GM18519 (cell line): Measurements from ENCODE around the gene NOTCH3.

ENCODE experiments used
- ATAC-seq: cut with Tn5 transposase; IDR thresholded peaks from one replicate; pipeline ENCODE4 v1.9.1; 2021; ENCODE audit warnings: mild to moderate bottlenecking, moderate library complexity; ENCODE audit not compliant: unreplicated experiment, low FRiP score

Gene NOTCH3

DNA sequence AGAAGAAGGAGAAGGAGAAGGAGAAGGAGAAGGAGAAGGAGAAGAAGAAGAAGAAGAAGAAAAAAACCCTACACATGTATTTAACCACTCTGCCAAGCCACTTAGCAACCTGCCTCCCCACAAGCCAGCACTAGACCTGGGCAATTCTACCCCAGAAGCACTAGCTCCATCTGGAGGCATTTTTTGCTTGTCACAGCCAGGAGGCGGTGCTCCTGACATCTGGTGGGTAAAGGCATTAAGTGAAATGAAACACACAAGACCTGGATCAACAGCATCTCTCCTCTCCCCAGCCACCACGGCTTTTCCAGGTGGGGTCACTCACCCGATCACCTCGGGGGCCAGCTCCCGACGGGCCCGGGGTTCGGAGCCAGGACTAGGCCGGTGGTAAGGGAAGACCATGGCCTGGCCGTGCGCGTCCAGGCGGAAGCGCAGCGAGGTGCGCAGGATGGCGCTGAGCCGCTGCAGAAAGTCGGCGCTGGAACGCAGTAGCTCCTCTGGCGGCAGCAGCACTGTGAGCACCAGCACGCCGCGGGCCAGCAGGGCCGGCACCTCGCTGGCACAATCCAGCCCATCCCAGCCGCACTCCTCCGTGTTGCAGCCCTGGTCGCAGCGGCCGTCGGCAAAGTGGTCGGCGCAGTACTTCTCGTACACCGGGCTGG lies 26.9 kb downstream of the NOTCH3 start:
- no peak for ATAC-seq

- ATAC-seq = no peak
Measured at GRCh38 chr19:15170345-15170744, 30.4 kb downstream of the NOTCH3 start.

DNA sequence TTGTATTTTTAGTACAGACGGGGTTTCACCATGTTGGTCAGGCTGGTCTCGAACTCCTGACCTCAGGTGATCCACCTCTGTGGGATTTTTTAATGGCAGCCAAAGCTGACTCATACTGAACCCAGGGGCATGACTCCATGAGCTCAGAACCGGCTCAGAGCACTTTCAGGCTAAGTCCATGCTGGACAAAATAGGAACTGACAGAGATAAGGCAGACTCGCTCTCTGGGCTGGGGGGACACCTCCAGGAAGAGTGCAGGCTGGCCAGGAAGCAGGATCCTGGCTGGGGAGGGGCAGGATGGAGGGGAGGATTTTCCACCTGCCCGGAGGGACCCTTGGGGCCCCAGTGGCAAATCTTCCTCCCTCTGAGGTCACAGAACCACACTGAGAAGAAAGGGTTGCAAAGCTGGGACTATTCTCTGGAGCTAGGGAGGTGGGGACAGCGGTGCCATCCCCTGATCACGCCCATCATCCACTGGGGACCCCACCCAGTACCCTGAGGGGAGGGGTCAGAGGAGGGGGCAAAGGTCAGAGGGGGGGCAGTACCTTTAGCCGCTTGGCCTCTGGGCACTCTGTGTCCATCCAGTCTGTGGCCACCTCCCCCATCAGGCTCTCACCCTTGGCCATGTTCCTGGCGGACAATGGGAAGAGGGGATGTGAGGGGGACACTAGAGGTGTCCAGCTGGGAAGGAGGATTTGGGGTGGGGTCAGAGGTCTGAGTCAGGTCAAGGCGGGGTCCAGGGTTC lies 31.1 kb downstream of the NOTCH3 start:
- no peak for ATAC-seq

- ATAC-seq = no peak
Measured at GRCh38 chr19:15166700-15167099, 34.1 kb downstream of the NOTCH3 start.

DNA sequence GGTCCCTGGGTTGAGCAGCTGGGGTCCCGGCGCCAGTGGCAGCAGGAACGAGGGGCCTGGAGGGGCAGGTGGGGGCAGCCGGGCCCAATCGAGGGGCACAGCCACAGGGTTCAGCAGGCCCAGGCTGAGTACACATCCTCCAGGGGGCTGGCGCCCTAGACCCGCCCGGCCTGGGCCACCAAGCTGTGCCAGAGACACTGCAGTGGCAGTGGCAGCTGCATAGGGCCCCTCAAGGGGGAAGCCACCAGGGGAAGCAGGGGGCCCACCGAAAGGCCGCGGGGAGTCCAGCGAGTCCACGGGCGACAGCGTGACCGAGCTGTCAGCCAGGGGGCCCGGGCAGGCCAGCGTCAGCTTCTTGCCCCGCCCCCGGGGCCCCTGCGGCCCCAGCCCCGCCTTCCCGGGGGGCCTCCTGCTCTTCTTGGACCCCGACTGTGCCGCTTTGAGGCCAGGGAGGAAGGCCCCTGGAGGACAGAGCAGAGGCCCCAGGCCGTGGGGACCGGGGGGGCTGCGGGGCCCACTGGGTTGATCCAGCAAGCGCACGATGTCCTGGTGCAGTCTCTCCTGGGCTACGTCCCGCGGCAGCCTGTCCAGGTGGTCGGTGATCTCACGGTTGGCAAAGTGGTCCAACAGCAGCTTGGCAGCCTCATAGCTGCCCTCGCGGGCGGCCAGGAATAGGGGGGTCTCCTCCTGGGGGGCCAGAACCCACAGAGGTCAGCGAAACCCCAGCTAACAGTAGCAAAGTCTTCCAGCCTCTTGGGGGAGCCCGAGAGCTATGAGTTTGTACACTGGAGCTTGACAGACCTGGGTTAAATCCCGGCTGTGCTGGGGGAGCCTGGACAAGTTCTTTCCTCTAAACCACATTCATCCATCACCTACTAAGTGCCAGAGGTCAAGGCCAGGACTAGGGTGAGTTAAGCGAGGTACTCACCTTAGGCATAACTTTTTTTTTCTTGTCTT lies 39.5 kb downstream of the NOTCH3 start:
- ATAC-seq = no peak

- ATAC-seq = no peak
Measured at GRCh38 chr19:15159251-15159650, 41.5 kb downstream of the NOTCH3 start.

GRCh38 chr19:15156391-15156790 lies 44.4 kb downstream of the NOTCH3 start:
- ATAC-seq = no peak

GRCh38 chr19:15155296-15155695 lies 45.5 kb downstream of the NOTCH3 start:
- no peak for ATAC-seq

DNA sequence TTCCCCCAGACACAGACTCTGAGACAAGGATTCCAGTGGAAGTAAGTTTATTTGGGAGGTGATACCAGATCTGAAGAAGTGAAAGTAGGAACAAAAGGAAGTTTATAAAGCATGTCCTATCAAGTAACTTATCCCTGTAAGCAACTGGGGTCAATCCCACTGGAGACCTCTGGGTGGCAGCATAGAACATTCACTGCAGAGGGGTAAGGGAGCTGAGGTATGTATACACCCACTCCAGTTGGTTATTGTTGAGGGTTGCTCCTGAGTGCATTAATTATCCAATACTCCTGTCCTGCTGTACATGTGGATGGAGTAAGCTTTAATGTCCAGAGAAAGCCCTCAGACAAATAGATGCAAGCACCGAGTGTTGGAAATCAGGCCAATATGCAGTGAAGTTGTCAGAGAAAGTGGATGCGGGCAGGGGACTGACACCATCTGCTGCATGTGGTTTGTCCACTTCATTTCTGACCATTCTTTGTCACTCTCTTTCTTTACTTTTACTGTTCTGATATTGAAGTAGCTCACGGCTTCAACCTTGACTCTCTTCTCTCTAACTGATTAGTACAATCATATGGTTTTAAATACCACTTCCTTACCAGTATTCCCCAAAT lies 46.7 kb downstream of the NOTCH3 start:
- ATAC-seq = no peak

GRCh38 chr19:15149737-15150136 lies 51.1 kb downstream of the NOTCH3 start:
- no peak for ATAC-seq

- no peak for ATAC-seq
Measured at GRCh38 chr19:15147090-15147489, 53.7 kb downstream of the NOTCH3 start.

GRCh38 chr19:15144046-15144646 lies 56.6 kb downstream of the NOTCH3 start:
- ATAC-seq = no peak

GRCh38 chr19:15142313-15142712 lies 58.5 kb downstream of the NOTCH3 start:
- no peak for ATAC-seq

DNA sequence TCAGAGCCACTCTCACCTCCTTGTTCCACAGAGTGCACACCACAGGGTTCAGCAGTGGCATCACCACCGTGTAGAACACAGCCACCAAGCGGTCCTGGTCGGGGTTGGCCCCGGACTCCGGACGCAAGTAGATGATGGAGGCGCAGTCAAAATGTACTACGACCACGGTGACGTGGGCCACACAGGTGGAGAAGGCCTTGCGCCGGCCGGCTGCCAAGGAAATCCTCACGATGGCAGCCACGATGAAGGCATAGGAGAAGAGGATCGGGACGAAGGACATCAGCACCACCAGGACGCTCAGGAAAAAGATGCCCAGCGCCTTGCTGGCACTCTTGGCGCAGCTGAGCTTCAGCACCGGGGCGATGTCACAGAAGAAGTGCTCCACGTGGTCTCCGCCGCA lies 59.7 kb downstream of the NOTCH3 start:
- ATAC-seq = no peak

DNA sequence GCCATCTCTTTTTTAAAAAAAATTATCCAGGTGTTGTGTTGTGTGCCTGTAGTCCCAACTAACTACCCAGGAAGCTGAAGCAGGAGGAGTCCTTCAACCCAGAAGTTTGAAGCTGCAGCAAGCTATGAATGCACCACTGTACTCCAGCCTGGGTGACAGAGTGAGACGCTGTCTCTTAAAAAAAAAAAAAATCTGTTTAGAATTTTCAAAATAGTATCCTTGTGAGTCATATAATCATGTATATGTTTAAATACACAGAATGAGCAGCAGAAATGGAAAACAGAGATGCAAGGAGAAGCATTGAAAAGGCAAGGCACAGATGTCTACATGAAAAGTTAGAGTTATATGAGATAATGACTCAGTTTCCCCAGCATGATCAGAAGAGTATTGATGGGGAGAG lies 62.4 kb downstream of the NOTCH3 start:
- ATAC-seq = no peak

GRCh38 chr19:15137777-15138176 lies 63.0 kb downstream of the NOTCH3 start:
- no peak for ATAC-seq

GRCh38 chr19:15136234-15136954 lies 64.4 kb downstream of the NOTCH3 start:
- no peak for ATAC-seq

GRCh38 chr19:15129856-15130585 lies 70.8 kb downstream of the NOTCH3 start:
- no peak for ATAC-seq

- ATAC-seq = no peak
Measured at GRCh38 chr19:15128162-15128770, 72.5 kb downstream of the NOTCH3 start.
